Activated CD8-positive, alpha-beta T cell treated with anti-CD3 and anti-CD28 coated beads for 36 hours (primary cell): ENCODE measurements around the gene SF3B1. TPM values are rescaled to one million over a fixed set of nuclear protein-coding genes. Genes with fewer than 3 reads are reported as not detected.
"Not testable (repeated sequence)": the region's sequence is repeated elsewhere in the genome, so short reads cannot be mapped to it uniquely, and the experiment has no call there.

Source experiments
- ATAC-seq: fragments of 200-7000 bp; cut with Tn5 transposase; one replicate; pipeline ENCODE4 v1.10.0; 2021; ENCODE audit warnings: mild to moderate bottlenecking, moderate library complexity
- CTCF ChIA-PET: fragments of 350-600 bp; sonication (Branson Sonifier 250); formaldehyde crosslinking; loops from one replicate; lab custom pipeline; 2021; ENCODE audit warnings: antibody characterized with exemption; lab: Charles Lee
- POLR2A ChIA-PET: fragments of 350-600 bp; sonication (Branson Sonifier 250); formaldehyde crosslinking; loops from one replicate; lab custom pipeline; 2021; ENCODE audit warnings: antibody characterized with exemption; lab: Charles Lee
- DNase-seq: peaks from one replicate; pipeline ENCODE4 v3.0.0-alpha.2; 2020
- H3K27ac Mint-ChIP-seq: one replicate; pipeline ENCODE4 v1.8.0; 2021; ENCODE audit warnings: mild to moderate bottlenecking, mixed read lengths
- H3K27me3 Mint-ChIP-seq: one replicate; pipeline ENCODE4 v1.8.0; 2021; ENCODE audit warnings: mixed read lengths
- H3K36me3 Mint-ChIP-seq: one replicate; pipeline ENCODE4 v1.8.0; 2021; ENCODE audit warnings: low read depth, mixed read lengths
- H3K4me1 Mint-ChIP-seq: one replicate; pipeline ENCODE4 v1.8.0; 2021; ENCODE audit warnings: low read depth, mixed read lengths
- H3K4me3 Mint-ChIP-seq: one replicate; pipeline ENCODE4 v1.8.0; 2021; ENCODE audit warnings: mild to moderate bottlenecking, moderate library complexity, mixed read lengths
- H3K9me3 Mint-ChIP-seq: one replicate; pipeline ENCODE4 v1.8.0; 2021; ENCODE audit warnings: mixed read lengths
- CTCF ChIP-seq: fragments of 200-600 bp; IDR thresholded peaks from one replicate; pipeline ENCODE4 v1.8.0; 2022; ENCODE audit warnings: antibody characterized with exemption, mild to moderate bottlenecking
- intact Hi-C: fragments of 100-400 bp; cut with micrococcal nuclease; formaldehyde crosslinking; loops from one replicate; pipeline ENCODE4 v1.10.0; 2022
- total RNA-seq, 2 experiments: library from RNA; stranded (reverse); gene quantifications; one replicate each; pipeline ENCODE4 v1.2.3, GENCODE V29; 2021

The SF3B1 gene
- total RNA-seq, 2 experiments from 2014 or later: 235 to 253 TPM

GRCh38 chr2:197453914-197454398 lies 19.1 kb upstream of the SF3B1 start:
- ATAC-seq: no peak
- POLR2A ChIA-PET: interaction anchor here (0.6 to 3.7 kb wide), 10 partner anchors 10 to 61 kb away, joined by 3 to 15 read pairs (median 4); partner anchors contain the start of gene SF3B1

GRCh38 chr2:197453123-197453913 lies 18.5 kb upstream of the SF3B1 start, which contains the start of gene COQ10B:
COQ10B (plus strand) TSS chr2:197453552; CDS start chr2:197453561, 9 bp downstream.
- TF ChIP-seq CTCF: no peak
- ChIA-PET POLR2A (interaction anchor here (0.8 to 3.7 kb wide), 14 partner anchors 11 to 252 kb away, joined by 3 to 15 read pairs (median 4); partner anchors contain the start of genes HSPE1, MARS2 and SF3B1), CTCF (interaction anchor here (0.7 to 1.9 kb wide), 3 partner anchors 10 to 49 kb away, joined by 3 to 8 read pairs (median 6); partner anchors contain the start of gene SF3B1)
- ATAC-seq (peak; percentile 92), DNase-seq (peak; percentile 99)
- Mint-ChIP-seq H3K36me3 (peaks cover 3% of the 10 kb centered on the region), H3K27ac (peak within 1 kb of the TSS; percentile 99), H3K4me3 (peak within 1 kb of the TSS; percentile 92), H3K27me3 (no peaks in the 10 kb centered on the region), H3K9me3 (no peaks in the 10 kb centered on the region), H3K4me1 (peaks cover 43% of the 10 kb centered on the region)
- intact Hi-C loops: loop anchor here (1.0 to 2.0 kb wide), 2 partner anchors 18 to 47 kb away; partner anchors contain the start of genes HSPE1 and SF3B1

More at GRCh38 chr2:197453914-197454398, 19.1 kb upstream of the SF3B1 start:
- Mint-ChIP-seq H3K27ac (peak overlapping the region; percentile 99), H3K4me1 (peaks cover 45% of the 10 kb centered on the region), H3K9me3 (no peaks in the 10 kb centered on the region), H3K27me3 (no peaks in the 10 kb centered on the region), H3K36me3 (peaks cover 3% of the 10 kb centered on the region), H3K4me3 (peak overlapping the region; percentile 92)
- no peak for TF ChIP-seq CTCF
- CTCF ChIA-PET: no interaction called here
- peak; percentile 24 for DNase-seq
- intact Hi-C loops: loop anchor here (1.0 to 2.0 kb wide), 2 partner anchors 19 to 47 kb away; partner anchors contain the start of genes HSPE1 and SF3B1

DNA sequence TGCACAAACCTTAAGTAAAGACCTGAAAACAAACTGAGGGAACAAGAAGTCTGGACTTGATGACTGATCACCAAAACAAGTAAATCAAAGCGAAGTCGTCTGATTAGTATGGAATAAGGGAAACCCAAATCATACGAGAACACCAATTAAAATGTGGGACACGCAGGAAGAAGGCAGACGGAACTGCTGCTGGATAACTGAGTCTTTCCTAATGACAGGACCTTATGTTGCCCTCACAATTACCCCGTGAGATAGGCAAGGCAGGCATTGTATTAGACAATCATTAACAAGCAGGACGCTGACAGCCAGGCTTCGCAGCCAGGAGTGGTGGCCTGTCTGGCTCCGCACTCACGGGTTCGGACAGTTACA lies 17.9 kb upstream of the SF3B1 start:
- H3K27ac Mint-ChIP-seq: peak overlapping the region; percentile 99
- intact Hi-C loops: loop anchor here (1.0 to 2.0 kb wide), 2 partner anchors 17 to 48 kb away; partner anchors contain the start of genes HSPE1 and SF3B1

GRCh38 chr2:197450935-197451358 lies 16.1 kb upstream of the SF3B1 start:
- H3K9me3 Mint-ChIP-seq, DNase-seq, H3K27me3 Mint-ChIP-seq, ATAC-seq, H3K27ac Mint-ChIP-seq, H3K36me3 Mint-ChIP-seq, H3K4me3 Mint-ChIP-seq, intact Hi-C loops: not testable (repeated sequence)
- H3K4me1 Mint-ChIP-seq: peaks cover 27% of the 10 kb centered on the region
- ChIA-PET POLR2A (interaction anchor here (0.7 to 2.1 kb wide), 9 partner anchors 8 to 474 kb away, joined by 3 to 11 read pairs (median 3); partner anchors contain the start of gene SF3B1), CTCF (interaction anchor here (1.2 to 1.4 kb wide), 2 partner anchors 12 to 36 kb away, joined by 3 read pairs; no protein-coding TSS in a partner anchor)

More for the DNA sequence above, 17.9 kb upstream of the SF3B1 start:
- TF ChIP-seq CTCF: no peak
- H3K4me1 Mint-ChIP-seq: peaks cover 38% of the 10 kb centered on the region
- H3K27me3 Mint-ChIP-seq: no peaks in the 10 kb centered on the region
- H3K4me3 Mint-ChIP-seq: peak overlapping the region; percentile 92
- CTCF ChIA-PET: interaction anchor here (0.7 to 1.9 kb wide), 3 partner anchors 11 to 50 kb away, joined by 3 to 8 read pairs (median 6); partner anchors contain the start of gene SF3B1
- peaks cover 3% of the 10 kb centered on the region for H3K36me3 Mint-ChIP-seq
- no peaks in the 10 kb centered on the region for H3K9me3 Mint-ChIP-seq
- no peak for ATAC-seq
- POLR2A ChIA-PET: interaction anchor here (0.5 to 3.7 kb wide), 15 partner anchors 11 to 374 kb away, joined by 3 to 15 read pairs (median 4); partner anchors contain the start of genes HSPE1, MARS2 and SF3B1
- no peak for DNase-seq

DNA sequence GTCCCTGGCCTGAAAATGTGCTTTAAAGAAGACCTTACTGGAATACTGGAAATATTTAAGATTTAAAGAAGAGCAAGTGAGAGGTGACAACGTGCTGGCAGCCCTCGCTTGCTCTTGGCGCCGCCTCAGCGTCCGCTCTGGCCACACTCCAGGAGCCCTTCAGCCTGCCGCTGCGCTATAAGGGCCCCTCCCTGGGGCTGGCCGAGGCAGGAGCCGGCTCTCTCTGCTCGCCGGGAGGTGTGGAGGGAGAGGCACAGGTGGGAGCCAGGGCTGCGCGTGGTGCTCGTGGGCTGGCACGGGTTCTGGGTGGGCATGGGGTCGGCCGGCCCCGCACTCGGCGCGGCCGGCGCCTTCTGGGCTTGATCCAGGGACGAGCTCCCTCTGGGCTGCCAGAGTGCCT lies 15.6 kb upstream of the SF3B1 start:
- Mint-ChIP-seq H3K36me3 (no peaks in the 10 kb centered on the region), H3K9me3 (no peaks in the 10 kb centered on the region), H3K27ac (no peak overlapping the region), H3K27me3 (no peaks in the 10 kb centered on the region), H3K4me1 (peaks cover 22% of the 10 kb centered on the region), H3K4me3 (no peak overlapping the region)
- intact Hi-C loops: no loop called here
- ChIA-PET CTCF (interaction anchor here (1.2 to 1.4 kb wide), 2 partner anchors 12 to 36 kb away, joined by 3 read pairs; no protein-coding TSS in a partner anchor), POLR2A (interaction anchor here (0.7 to 2.1 kb wide), 8 partner anchors 8 to 474 kb away, joined by 3 to 11 read pairs (median 3); partner anchors contain the start of gene SF3B1)
- no peak for ATAC-seq
- TF ChIP-seq CTCF: no peak
- no peak for DNase-seq
